NCI-H524 (cell line): ENCODE results near the gene PCDH7.

Source experiments
- DNase-seq, 2 experiments: peaks; one replicate each; lab custom pipeline; 2025; lab: John Stamatoyannopoulos, UW

The PCDH7 gene

GRCh38 chr4:30727409-30727808 is 7.2 kb downstream of the PCDH7 start:
- DNase-seq: no peak

- DNase-seq: no peak
These were observed 8.1 kb downstream of the PCDH7 start for GRCh38 chr4:30728311-30728710.

GRCh38 chr4:30743897-30744296 is 23.7 kb downstream of the PCDH7 start:
- DNase-seq: no peak

GRCh38 chr4:30744386-30744785 is 24.2 kb downstream of the PCDH7 start:
- DNase-seq: peak in 1 of 2 experiments; percentile 2

- DNase-seq: peak in 1 of 2 experiments; percentile 65
These were observed 24.9 kb downstream of the PCDH7 start for GRCh38 chr4:30744957-30745640.

- no peak for DNase-seq
These were observed 26.6 kb downstream of the PCDH7 start for GRCh38 chr4:30746735-30747134.

- no peak for DNase-seq
These were observed 33.1 kb downstream of the PCDH7 start for GRCh38 chr4:30753316-30753715.

GRCh38 chr4:30754021-30754420 is 33.9 kb downstream of the PCDH7 start:
- DNase-seq: no peak

- no peak for DNase-seq
These were observed 35.2 kb downstream of the PCDH7 start for GRCh38 chr4:30755346-30755745.

GRCh38 chr4:30756553-30756952 is 36.4 kb downstream of the PCDH7 start:
- peak in 1 of 2 experiments; percentile 17 for DNase-seq

- DNase-seq: no peak
These were observed 37.2 kb downstream of the PCDH7 start for GRCh38 chr4:30757357-30757756.

GRCh38 chr4:30760551-30760950 is 40.4 kb downstream of the PCDH7 start:
- DNase-seq: no peak

GRCh38 chr4:30763321-30763727 is 43.2 kb downstream of the PCDH7 start:
- no peak for DNase-seq

- DNase-seq: no peak
These were observed 44.9 kb downstream of the PCDH7 start for GRCh38 chr4:30765022-30765421.

- no peak for DNase-seq
These were observed 47.1 kb downstream of the PCDH7 start for GRCh38 chr4:30767147-30767845.

GRCh38 chr4:30768277-30768676 is 48.1 kb downstream of the PCDH7 start:
- no peak for DNase-seq

- DNase-seq: no peak
These were observed 48.9 kb downstream of the PCDH7 start for GRCh38 chr4:30769093-30769492.

- DNase-seq: no peak
These were observed 49.9 kb downstream of the PCDH7 start for GRCh38 chr4:30770049-30770549.

- no peak for DNase-seq
These were observed 50.6 kb downstream of the PCDH7 start for GRCh38 chr4:30770812-30771211.

GRCh38 chr4:30776451-30776850 is 56.3 kb downstream of the PCDH7 start:
- no peak for DNase-seq

GRCh38 chr4:30776921-30777415 is 56.8 kb downstream of the PCDH7 start:
- DNase-seq: no peak
